HUES64 (cell line): ENCODE data around the gene MEAF6.
"Not testable (repeated sequence)": the region's sequence is repeated elsewhere in the genome, so short reads cannot be mapped to it uniquely, and the experiment has no call there.

Source experiments
- H3K27ac ChIP-seq: 2 replicates; pipeline ENCODE4 v1.7.0; 2013; ENCODE audit warnings: low read depth, low read length, inconsistent platforms
- H3K27me3 ChIP-seq: 2 replicates; pipeline ENCODE4 v1.6.1; 2013; ENCODE audit warnings: mild to moderate bottlenecking, low read length; ENCODE audit not compliant: insufficient read depth
- H3K36me3 ChIP-seq: 2 replicates; pipeline ENCODE4 v1.6.1; 2013; ENCODE audit warnings: mild to moderate bottlenecking, low read length; ENCODE audit not compliant: insufficient read depth
- H3K4me1 ChIP-seq: 2 replicates; pipeline ENCODE4 v1.6.1; 2013; ENCODE audit warnings: mild to moderate bottlenecking, low read length, moderate library complexity; ENCODE audit not compliant: insufficient read depth
- H3K4me3 ChIP-seq: 2 replicates; pipeline ENCODE4 v1.5.1; 2013; ENCODE audit warnings: mild to moderate bottlenecking, low read length, moderate library complexity
- H3K9ac ChIP-seq: 2 replicates; pipeline ENCODE4 v1.6.1; 2013; ENCODE audit warnings: mild to moderate bottlenecking, low read depth, low read length
- H3K9me3 ChIP-seq: 2 replicates; pipeline ENCODE4 v1.6.1; 2013; ENCODE audit warnings: low read depth, low read length; ENCODE audit not compliant: insufficient read depth
- WGBS: fragments of 150-250, 120-280 bp; methylation state at CpG from one replicate; pipeline ENCODE4 v1.1.7; 2013; ENCODE audit warnings: missing lambda C conversion rate; 5-methylcytosine and 5-hydroxymethylcytosine counted together

MEAF6 gene

GRCh38 chr1:37553927-37554808 is 39.6 kb upstream of the MEAF6 start, which contains the start of gene SNIP1:
SNIP1 (minus strand) TSS chr1:37554293; CDS start chr1:37554229, 64 bp downstream.
- Histone ChIP-seq H3K4me1 (peaks cover 6% of the 10 kb centered on the region; the same call in 1 of the 2 replicates), H3K27ac (peak within 1 kb of the TSS; percentile 48), H3K4me3 (peak within 1 kb of the TSS; percentile 98), H3K9ac (peak within 1 kb of the TSS; percentile 77), H3K9me3 (peaks cover 6% of the 10 kb centered on the region; the same call in 1 of the 2 replicates), H3K36me3 (peaks cover 30% of the 10 kb centered on the region), H3K27me3 (no peaks in the 10 kb centered on the region)
- 13% methylated on average over 53 of the region's 54 CpGs for WGBS

- Histone ChIP-seq H3K36me3 (peaks cover 36% of the 10 kb centered on the region), H3K4me3 (peak overlapping the region; percentile 98), H3K4me1 (peaks cover 6% of the 10 kb centered on the region; the same call in 1 of the 2 replicates), H3K9me3 (peaks cover 6% of the 10 kb centered on the region; the same call in 1 of the 2 replicates), H3K27ac (peak overlapping the region; percentile 48), H3K27me3 (no peaks in the 10 kb centered on the region), H3K9ac (peak overlapping the region; percentile 77)
- 2% methylated on average over 11 of the region's 11 CpGs for WGBS
These were observed 39.0 kb upstream of the MEAF6 start for GRCh38 chr1:37553598-37553926.

- WGBS, result 96% methylated on average over 6 of the region's 6 CpGs
- Histone ChIP-seq H3K9me3 (peaks cover under 1% of the 10 kb centered on the region; the same call in 1 of the 2 replicates), H3K27ac (no peak overlapping the region), H3K9ac (no peak overlapping the region), H3K4me1 (peaks cover 6% of the 10 kb centered on the region; the same call in 1 of the 2 replicates), H3K27me3 (no peaks in the 10 kb centered on the region), H3K4me3 (no peak overlapping the region), H3K36me3 (peaks cover 73% of the 10 kb centered on the region)
These were observed 34.8 kb upstream of the MEAF6 start for GRCh38 chr1:37549341-37549740.

GRCh38 chr1:37545019-37545418 is 30.5 kb upstream of the MEAF6 start:
- no peak overlapping the region for H3K27ac ChIP-seq
- H3K36me3 ChIP-seq, result peaks cover 83% of the 10 kb centered on the region
- 95% methylated on average over 5 of the region's 5 CpGs for WGBS
- no peaks in the 10 kb centered on the region for H3K4me1 ChIP-seq
- no peaks in the 10 kb centered on the region for H3K9me3 ChIP-seq
- H3K27me3 ChIP-seq, result no peaks in the 10 kb centered on the region
- no peak overlapping the region for H3K4me3 ChIP-seq
- H3K9ac ChIP-seq, result no peak overlapping the region

GRCh38 chr1:37544530-37544929 is 30.0 kb upstream of the MEAF6 start:
- Histone ChIP-seq H3K9me3 (no peaks in the 10 kb centered on the region), H3K27ac (no peak overlapping the region), H3K4me3 (no peak overlapping the region), H3K27me3 (no peaks in the 10 kb centered on the region), H3K9ac (no peak overlapping the region), H3K36me3 (peaks cover 83% of the 10 kb centered on the region), H3K4me1 (no peaks in the 10 kb centered on the region)
- 97% methylated on average over 21 of the region's 21 CpGs for WGBS

GRCh38 chr1:37540036-37540785 is 25.6 kb upstream of the MEAF6 start:
- H3K27ac ChIP-seq, result no peak overlapping the region
- H3K4me3 ChIP-seq, result no peak overlapping the region
- no peaks in the 10 kb centered on the region for H3K4me1 ChIP-seq
- H3K9me3 ChIP-seq, result no peaks in the 10 kb centered on the region
- peaks cover 84% of the 10 kb centered on the region for H3K36me3 ChIP-seq
- H3K9ac ChIP-seq, result no peak overlapping the region
- no peaks in the 10 kb centered on the region for H3K27me3 ChIP-seq
- 97% methylated on average over 30 of the region's 30 CpGs for WGBS

- not testable (repeated sequence) for H3K4me3 ChIP-seq, H3K27me3 ChIP-seq, H3K9ac ChIP-seq, H3K4me1 ChIP-seq, H3K9me3 ChIP-seq, H3K27ac ChIP-seq
- peaks cover 78% of the 10 kb centered on the region for H3K36me3 ChIP-seq
- WGBS, result 96% methylated on average over 10 of the region's 10 CpGs
These were observed 24.6 kb upstream of the MEAF6 start for GRCh38 chr1:37539154-37539553.

- H3K27me3 ChIP-seq, result no peaks in the 10 kb centered on the region
- WGBS, result 97% methylated on average over 2 of the region's 2 CpGs
- no peaks in the 10 kb centered on the region for H3K4me1 ChIP-seq
- no peaks in the 10 kb centered on the region for H3K9me3 ChIP-seq
- H3K9ac ChIP-seq, result no peak overlapping the region
- H3K36me3 ChIP-seq, result peaks cover 66% of the 10 kb centered on the region
- H3K4me3 ChIP-seq, result no peak overlapping the region
- no peak overlapping the region for H3K27ac ChIP-seq
These were observed 22.8 kb upstream of the MEAF6 start for GRCh38 chr1:37537378-37537777.

- H3K27ac ChIP-seq, result no peak overlapping the region
- H3K36me3 ChIP-seq, result peaks cover 32% of the 10 kb centered on the region
- 93% methylated on average over 4 of the region's 4 CpGs for WGBS
- H3K9ac ChIP-seq, result no peak overlapping the region
- no peaks in the 10 kb centered on the region for H3K9me3 ChIP-seq
- no peaks in the 10 kb centered on the region for H3K27me3 ChIP-seq
- H3K4me3 ChIP-seq, result no peak overlapping the region
- no peaks in the 10 kb centered on the region for H3K4me1 ChIP-seq
These were observed 18.9 kb upstream of the MEAF6 start for GRCh38 chr1:37533317-37534093.

- 97% methylated on average over 4 of the region's 4 CpGs for WGBS
- not testable (repeated sequence) for H3K27ac ChIP-seq
These were observed 18.0 kb upstream of the MEAF6 start for GRCh38 chr1:37532418-37533156.

More at GRCh38 chr1:37532418-37533156, 18.0 kb upstream of the MEAF6 start:
- not testable (repeated sequence) for H3K4me1 ChIP-seq, H3K27me3 ChIP-seq, H3K9ac ChIP-seq, H3K4me3 ChIP-seq, H3K9me3 ChIP-seq
- peaks cover 25% of the 10 kb centered on the region for H3K36me3 ChIP-seq
